Activated CD8-positive, alpha-beta memory T cell treated with anti-CD3 and anti-CD28 coated beads, Interleukin-2, amount 50 U/mL, for 4 hours (primary cell): ENCODE results near the gene EPHB1.

Experiments used
- DNase-seq: peaks from one replicate; pipeline ENCODE4 v3.0.0-alpha.2; 2020

Gene EPHB1

GRCh38 chr3:134810052-134810435 lies 15.0 kb downstream of the EPHB1 start:
- DNase-seq, result no peak

DNA sequence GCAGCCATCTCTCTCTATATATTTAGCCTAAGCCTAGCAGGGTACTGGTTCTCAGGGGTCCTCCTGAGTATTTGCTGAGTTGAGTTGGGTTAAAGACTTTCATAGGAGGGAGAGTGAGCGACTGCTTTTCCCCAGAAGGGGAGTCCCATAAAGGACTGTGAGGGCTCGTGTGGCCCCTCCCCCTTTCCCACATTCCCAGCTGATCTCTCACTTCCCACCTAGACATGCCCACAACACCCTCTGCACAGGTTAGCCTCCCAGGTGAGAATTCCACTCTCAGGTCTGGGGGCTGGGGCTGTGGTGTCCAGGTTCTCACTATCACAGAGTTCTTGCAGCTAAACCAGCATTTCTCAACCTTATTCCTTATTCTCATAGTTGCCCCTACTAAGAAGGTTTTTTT lies 15.8 kb downstream of the EPHB1 start:
- DNase-seq, result no peak

DNA sequence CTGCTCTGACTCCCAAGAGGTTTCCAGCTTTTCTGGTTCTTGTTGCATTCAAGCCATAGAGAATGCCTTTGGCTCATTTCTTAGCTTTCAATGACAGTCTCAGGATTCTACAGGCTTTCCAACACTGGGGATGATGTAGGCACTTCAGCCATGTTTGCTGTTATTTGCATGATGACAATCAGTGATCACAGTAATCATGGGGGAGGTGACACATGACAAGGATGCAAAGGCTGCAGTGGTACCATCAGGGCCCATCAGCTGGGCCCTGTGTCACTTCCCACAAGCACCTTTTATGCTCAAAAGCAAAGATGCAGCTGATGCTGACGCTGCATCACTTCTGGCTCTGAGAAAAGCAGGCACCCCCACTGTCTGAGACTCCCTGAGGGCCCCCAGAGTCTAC lies 18.6 kb downstream of the EPHB1 start:
- DNase-seq, result no peak

DNA sequence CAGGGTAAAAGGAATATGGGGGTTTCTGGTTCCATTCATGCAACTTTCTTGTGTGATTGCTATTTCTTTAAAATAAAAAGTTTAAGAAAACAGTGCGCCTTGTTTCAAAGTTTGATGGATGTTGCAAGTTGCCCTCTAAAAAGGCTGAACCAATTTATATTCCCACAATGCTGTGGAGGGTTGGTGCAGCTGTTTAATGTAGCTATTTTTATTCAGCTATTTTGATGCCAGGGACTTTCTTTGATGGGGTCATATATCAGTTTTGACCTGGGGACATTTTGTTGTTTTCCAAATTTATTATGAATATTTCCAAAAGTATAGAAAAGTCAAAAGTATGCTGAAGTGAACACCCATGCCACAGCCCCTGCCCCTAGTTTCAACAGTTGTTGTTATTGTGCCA lies 20.5 kb downstream of the EPHB1 start:
- no peak for DNase-seq

DNA sequence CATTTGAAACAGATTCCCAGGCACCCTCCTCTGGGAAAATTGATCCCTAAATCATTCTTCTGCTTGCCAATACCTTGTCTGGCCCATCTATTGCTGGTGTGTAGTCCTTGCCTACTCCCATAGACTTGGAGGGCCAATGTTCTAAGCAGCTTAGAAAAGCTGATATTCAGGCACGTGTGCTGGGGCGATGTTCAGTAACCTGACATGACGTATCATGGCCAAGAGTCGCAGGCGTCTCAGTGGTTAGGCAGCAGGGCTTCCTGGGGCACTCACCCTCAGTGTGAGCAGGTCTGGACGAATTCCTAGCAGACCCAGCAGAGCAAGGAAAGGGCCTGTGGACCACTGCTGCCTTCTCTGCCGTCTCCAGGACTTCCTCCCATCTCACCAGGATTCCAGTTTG lies 21.6 kb downstream of the EPHB1 start:
- no peak for DNase-seq

GRCh38 chr3:134817297-134817696 lies 22.2 kb downstream of the EPHB1 start:
- no peak for DNase-seq

DNA sequence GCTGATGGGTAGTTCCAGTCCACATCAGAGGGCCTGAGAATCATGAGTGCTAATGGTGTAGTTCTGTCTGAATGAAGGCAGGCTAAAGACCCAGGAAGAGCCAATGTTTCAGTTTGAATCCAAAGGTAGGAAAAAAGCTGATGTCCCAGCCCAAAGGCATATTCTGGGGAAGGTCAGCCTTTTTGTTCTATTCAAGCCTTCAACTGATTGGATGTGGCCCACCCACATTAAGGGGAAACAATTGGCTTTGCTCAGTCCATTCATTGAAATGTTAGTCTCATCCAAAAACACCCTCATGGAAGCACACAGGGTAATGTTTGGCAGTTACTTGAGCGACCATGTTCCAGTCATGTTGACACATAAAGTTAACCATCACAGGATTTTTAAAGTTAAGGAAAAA lies 25.9 kb downstream of the EPHB1 start:
- DNase-seq, result no peak

DNA sequence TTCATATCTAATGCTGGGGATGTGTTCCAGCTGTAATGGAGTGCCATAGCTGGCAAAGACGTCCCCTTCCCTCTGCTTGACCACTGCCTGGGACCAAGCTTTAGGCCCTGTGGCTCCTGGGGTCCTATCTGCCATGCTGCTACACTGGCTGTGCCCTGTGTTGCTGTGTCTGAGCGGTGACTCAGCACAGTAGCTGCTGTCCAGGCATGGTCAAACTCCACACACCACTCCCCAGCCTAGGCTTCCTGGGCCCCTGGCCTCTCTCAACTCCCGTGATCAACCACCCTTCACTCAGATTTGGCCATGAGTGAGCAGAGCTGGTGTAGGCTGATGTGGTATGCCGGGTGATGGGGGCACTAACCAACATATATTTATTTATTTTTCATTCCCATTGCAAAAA lies 27.0 kb downstream of the EPHB1 start:
- DNase-seq, result no peak

DNA sequence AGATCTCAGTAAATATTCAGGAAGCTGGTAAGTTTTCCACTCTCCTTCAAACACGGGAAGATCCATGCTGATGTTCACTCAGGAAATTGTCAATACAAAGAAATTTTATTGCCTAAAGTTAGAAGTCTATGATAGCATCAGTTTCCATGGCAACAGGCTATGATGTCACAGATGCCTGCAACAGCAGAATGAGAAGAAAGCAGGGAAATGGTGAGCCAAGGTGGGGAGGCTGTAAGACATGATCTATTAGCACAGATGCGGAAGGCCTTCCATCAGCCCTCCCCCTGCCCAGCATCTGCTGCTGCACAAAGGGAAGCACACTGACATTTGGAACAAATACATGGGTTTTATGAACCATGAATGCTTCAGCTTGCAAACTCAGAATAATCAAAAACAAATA lies 28.6 kb downstream of the EPHB1 start:
- no peak for DNase-seq

DNA sequence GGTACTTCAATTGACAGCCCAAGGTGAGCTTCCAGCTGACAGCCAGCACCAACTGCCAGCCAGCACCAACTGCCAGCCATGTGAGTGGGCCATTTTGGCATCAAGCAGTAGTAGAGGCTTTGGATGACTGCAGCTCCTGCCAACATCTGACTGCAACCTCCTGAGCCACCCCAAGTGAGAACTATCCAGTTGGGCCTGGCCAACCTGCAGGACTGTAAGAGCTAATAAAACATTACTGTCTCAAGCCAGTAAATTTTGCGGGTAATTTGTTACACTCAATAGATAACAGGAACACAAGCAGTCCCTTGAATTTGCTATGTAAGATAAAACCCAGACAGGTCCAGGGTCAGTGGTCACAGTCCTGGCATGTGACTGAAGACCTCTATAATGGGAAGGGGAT lies 29.7 kb downstream of the EPHB1 start:
- DNase-seq, result no peak

DNA sequence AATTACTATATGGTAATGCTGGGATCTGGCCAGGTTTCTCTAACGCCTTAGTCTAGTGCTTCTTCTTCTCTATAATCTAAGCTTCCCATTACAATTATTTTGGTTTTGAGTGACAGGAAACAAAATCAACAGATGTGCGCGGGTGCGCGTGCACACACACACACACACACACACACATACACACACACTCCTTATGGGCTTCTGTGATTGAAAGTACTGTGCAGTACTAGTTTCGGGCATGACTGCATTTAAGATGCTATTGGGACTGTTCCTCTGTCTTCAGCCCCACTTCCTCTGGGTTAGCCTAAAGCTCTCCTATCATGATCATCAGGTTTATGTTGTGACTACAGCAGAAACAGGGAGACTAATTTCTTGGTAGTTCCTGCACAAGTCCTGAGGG lies 32.2 kb downstream of the EPHB1 start:
- DNase-seq, result no peak

DNA sequence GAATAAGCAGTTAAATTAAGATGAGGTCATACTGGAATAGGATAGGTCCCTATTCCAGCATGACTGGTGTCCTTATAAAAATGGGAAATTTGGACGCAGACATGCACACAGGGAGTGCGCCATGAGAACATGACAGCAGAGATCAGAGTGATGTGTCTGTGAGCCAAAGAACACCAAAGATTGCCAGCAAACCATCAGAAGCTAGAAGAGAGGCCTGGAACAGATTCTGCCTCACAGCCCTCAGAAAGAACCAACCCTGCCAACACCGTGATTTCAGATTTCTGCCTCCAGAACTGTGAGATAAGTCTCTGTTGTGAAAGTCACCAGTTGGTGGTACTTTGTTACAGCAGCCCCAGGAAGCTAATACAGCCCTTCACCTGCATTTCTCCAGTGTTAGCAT lies 34.7 kb downstream of the EPHB1 start:
- DNase-seq, result no peak

- no peak for DNase-seq
Observed at GRCh38 chr3:134832585-134832984, 37.5 kb downstream of the EPHB1 start.

DNA sequence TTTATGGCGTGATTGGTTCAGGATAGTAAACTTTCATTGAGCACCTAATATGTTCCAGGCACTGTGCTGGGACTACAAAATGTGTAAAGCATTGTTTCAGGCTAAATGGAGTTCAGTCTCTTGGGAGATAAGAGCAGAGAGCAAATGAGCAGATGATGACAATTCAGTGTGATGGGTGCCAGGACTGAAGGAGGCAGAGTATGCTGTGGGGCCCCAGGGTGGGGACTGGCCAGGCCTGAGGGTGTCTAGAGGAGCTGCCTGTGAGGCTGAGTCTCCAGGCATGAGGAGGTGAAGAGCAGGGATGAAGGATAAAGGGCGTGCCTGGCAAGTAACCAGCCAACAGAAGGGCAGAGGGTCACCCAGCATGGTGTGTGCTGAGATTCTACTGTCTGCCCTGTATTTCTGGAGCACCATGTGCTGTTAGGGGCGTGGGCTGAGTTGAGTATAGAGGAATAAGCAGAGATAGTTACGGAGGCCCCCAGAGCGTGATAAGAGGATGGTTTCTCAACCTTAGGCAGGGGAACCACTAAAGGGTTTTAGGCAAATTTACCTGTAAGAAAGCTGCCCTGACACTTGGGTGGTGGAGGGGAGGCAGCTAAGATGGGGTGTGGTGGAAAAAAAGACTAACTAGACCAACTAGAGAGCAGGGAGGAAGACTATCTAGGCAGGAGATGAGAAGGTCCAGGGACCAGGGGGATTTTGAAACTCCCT lies 38.5 kb downstream of the EPHB1 start:
- no peak for DNase-seq

GRCh38 chr3:134836921-134837320 lies 41.9 kb downstream of the EPHB1 start:
- DNase-seq, result no peak

- no peak for DNase-seq
Observed at GRCh38 chr3:134838599-134838998, 43.5 kb downstream of the EPHB1 start.

DNA sequence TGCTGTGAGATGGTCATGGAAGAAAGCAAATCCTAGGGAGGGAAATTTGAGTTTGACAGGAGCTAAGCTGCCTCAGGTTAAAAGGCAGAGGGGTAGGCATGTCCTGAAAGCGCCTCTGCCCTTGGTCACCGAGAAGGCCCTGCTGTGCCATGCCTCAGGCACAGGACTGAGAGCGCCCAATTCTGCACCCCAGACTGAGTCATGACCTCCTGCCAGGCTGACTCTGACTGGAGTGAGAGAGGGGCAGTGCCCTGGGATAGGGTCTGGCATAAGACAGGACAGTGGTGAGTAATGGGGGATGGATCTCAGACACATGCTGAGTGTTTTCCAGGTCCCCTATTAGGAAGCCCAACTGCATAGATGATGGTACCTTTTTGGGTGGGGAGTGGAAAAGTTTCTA lies 44.4 kb downstream of the EPHB1 start:
- DNase-seq, result no peak

DNA sequence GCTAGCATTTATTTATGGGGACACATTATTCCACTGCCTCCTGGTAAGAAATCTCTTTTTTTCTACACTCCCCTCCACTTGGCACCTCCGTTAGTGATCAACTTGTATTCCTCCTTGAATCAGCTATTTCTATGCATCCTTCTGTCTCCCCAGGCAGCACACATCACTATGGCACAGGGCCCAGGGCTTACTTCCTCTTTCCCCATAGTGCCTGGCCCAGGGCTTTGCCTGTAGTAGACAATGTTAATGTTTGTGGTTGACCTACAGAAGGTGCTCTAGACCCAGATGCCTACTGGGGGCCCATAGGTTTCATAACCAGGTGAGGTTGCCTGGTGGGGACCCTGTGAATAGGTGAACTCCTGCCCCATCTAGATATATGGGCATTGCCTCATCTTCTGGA lies 44.9 kb downstream of the EPHB1 start:
- no peak for DNase-seq

DNA sequence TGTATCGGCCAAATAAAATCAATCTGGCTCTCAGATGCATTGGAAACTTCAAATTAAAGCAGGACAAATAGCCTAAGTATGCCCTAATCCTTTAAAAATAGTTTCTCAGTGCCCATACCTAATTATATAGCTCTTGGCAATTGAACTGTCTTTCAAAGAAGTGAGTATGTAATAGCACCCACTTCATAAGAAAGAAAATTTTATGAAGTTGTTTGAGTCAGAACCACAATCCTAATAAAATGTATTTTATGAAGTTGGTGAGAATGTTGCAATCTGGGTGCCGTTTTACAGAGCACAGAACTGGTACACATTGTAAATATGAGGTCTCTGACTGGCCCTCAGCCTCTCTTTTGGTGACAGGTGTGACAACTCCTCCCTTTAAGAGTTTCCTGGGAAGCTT lies 45.4 kb downstream of the EPHB1 start:
- no peak for DNase-seq

DNA sequence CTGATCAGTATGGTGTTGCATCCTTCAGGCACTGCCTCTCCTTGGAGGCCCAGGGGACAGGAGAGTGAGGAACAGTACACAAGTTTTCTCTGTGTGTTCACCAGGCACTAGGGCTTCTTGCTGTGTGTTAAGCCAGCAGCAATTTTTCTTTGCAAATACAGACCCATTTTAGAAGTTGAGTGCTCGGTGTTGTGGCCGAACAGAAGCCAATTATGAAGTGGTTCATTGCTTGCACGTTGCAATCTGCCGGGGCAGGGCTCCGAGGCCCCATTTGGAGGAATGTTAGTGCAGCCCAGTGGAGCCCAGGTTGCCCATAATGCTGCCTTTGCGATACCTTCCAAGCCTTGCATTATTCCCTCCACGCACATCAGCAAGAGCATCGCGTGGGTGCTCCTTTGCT lies 51.0 kb downstream of the EPHB1 start:
- no peak for DNase-seq

GRCh38 chr3:134846911-134847317 lies 51.9 kb downstream of the EPHB1 start:
- no peak for DNase-seq

- DNase-seq, result no peak
Observed at GRCh38 chr3:134847349-134847748, 52.3 kb downstream of the EPHB1 start.

- DNase-seq, result no peak
Observed at GRCh38 chr3:134849561-134849960, 54.5 kb downstream of the EPHB1 start.

GRCh38 chr3:134850761-134851160 lies 55.7 kb downstream of the EPHB1 start:
- DNase-seq, result no peak

GRCh38 chr3:134852132-134852531 lies 57.1 kb downstream of the EPHB1 start:
- DNase-seq, result no peak

DNA sequence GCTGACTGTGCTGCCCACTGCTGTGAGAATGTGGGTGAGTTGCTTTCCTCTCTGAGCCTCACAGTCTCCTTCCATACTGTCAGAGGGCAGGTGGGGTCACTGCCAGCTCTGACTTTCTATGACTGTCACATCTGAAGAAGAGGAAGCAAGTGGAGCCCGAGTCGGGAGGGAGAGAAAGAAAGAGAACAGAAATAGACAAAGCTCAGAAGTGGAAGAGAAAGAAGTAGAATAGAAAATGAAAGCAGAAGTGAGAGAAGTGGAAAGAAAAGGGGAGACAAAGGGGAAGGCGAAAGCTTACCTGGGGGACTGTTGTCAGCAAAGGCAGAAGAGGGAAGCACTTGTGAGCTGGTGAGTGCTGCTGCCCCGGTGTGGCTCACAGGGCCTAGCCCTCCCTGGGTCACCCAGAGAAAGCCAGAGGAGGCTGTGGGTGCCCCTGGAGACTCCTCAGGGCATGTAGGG lies 57.9 kb downstream of the EPHB1 start:
- no peak for DNase-seq
